AG09309 (cell line): Measurements from ENCODE around the gene TMA7B.

Experiments
- DNase-seq: peaks from one replicate; pipeline ENCODE4 v3.0.0-alpha.2; 2010; ENCODE audit warnings: low read depth
- H3K4me3 ChIP-seq: 2 replicates; pipeline ENCODE4 v1.5.1; 2011; ENCODE audit warnings: mild to moderate bottlenecking, low read depth, low read length, moderate library complexity; ENCODE audit not compliant: control insufficient read depth
- CTCF ChIP-seq: IDR thresholded peaks from 2 replicates; pipeline ENCODE4 v1.5.1; 2011; ENCODE audit warnings: mild to moderate bottlenecking, low read depth, low read length, inconsistent platforms; ENCODE audit not compliant: insufficient read depth, control insufficient read depth; ENCODE audit errors: missing control alignments

The TMA7B gene

GRCh38 chr22:39916496-39916895 is 43.7 kb upstream of the TMA7B start:
- no peak for DNase-seq
- H3K4me3 ChIP-seq: no peak overlapping the region
- TF ChIP-seq CTCF: no peak

DNA sequence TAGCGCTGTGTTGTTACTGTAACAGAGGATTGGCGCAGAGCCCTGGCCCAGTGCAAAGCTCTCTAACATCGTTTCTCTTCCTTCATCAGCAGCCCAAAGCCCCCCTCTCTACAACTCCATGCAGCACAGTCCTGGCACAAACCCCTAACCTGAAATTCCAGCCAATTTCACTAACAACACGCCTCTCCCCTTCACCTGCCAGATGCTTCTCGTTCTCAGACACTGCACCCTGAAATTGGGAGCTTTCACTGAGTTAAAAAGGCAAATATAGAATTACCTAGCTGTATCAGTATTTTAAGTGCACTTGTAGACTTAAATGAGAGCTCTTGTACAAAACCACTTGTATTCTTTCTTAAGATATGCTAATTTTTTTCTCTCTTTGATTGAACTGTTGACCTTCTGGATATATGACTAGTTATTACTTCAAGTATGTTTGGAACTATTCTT is 43.0 kb upstream of the TMA7B start:
- no peak overlapping the region for H3K4me3 ChIP-seq
- no peak for TF ChIP-seq CTCF
- DNase-seq: no peak

- TF ChIP-seq CTCF: no peak
- DNase-seq: no peak
- H3K4me3 ChIP-seq: no peak overlapping the region
These were observed 42.3 kb upstream of the TMA7B start for GRCh38 chr22:39917776-39918495.

- H3K4me3 ChIP-seq: no peak overlapping the region
- no peak for DNase-seq
These were observed 40.0 kb upstream of the TMA7B start for GRCh38 chr22:39920134-39920743.

GRCh38 chr22:39923696-39924095 is 36.5 kb upstream of the TMA7B start:
- no peak for TF ChIP-seq CTCF
- H3K4me3 ChIP-seq: no peak overlapping the region
- no peak for DNase-seq

More at GRCh38 chr22:39920134-39920743, 40.0 kb upstream of the TMA7B start:
- no peak for TF ChIP-seq CTCF

- no peak overlapping the region for H3K4me3 ChIP-seq
- TF ChIP-seq CTCF: no peak
- DNase-seq: no peak
These were observed 35.9 kb upstream of the TMA7B start for GRCh38 chr22:39924286-39924685.
